Sigmoid colon (tissue), 7 donors: Measurements from ENCODE around the gene MAPRE2. TPM values are rescaled to one million over a fixed set of nuclear protein-coding genes. Genes with fewer than 3 reads are reported as not detected.

Experiments used
- DNase-seq: peaks from one replicate; pipeline ENCODE4 v3.0.0-alpha.2; 2019
- H3K27ac ChIP-seq, 4 donors: fragments of 200-600 bp; sonication (generic); one replicate each; pipeline ENCODE4 v1.5.1; 2016 to 2019; ENCODE audit warnings: mild to moderate bottlenecking in 1 of 4
- H3K27me3 ChIP-seq, 3 donors: fragments of 200-600 bp; sonication (generic); one replicate each; pipeline ENCODE4 v1.5.1; 2019; ENCODE audit warnings: mild to moderate bottlenecking in 1 of 3
- H3K36me3 ChIP-seq, 4 donors: fragments of 200-600 bp; sonication (generic); one replicate each; pipeline ENCODE4 v1.5.1; 2016 to 2019
- H3K4me1 ChIP-seq, 4 donors: fragments of 200-600 bp; sonication (generic); one replicate each; pipeline ENCODE4 v1.5.1; 2017 to 2019
- H3K4me3 ChIP-seq, 4 donors: fragments of 200-600 bp; sonication (generic); one replicate each; pipeline ENCODE4 v1.5.1; 2017 to 2019; ENCODE audit warnings: mild to moderate bottlenecking in 2 of 4, moderate library complexity in 1 of 4
- H3K9me3 ChIP-seq, 4 donors: fragments of 200-600 bp in 3 of 4; sonication (generic) in 3 of 4; one replicate each; pipeline versions ENCODE4 v1.5.1 to v1.6.1; 2013 to 2019
- EP300 ChIP-seq, 4 donors: sonication (generic); formaldehyde crosslinking; IDR thresholded peaks; one replicate each; pipeline ENCODE4 v1.6.1; 2017; ENCODE audit warnings: antibody characterized with exemption in 4 of 4
- POLR2A ChIP-seq, 2 donors: fragments of 450-650 bp; IDR thresholded peaks; one replicate each; pipeline ENCODE4 v1.6.1; 2016; ENCODE audit warnings: antibody characterized with exemption in 2 of 2, mild to moderate bottlenecking in 2 of 2, moderate library complexity in 2 of 2
- POLR2AphosphoS5 ChIP-seq, 4 donors: sonication (generic); formaldehyde crosslinking; IDR thresholded peaks; one replicate each; pipeline ENCODE4 v1.6.1; 2017; ENCODE audit warnings: antibody characterized with exemption in 4 of 4
- WGBS, 2 donors: extraction: QIAGEN DNeasy Blood & Tissue Kit; methylation state at CpG; one replicate each; pipeline ENCODE4 v1.1.7; 2013; 5-methylcytosine and 5-hydroxymethylcytosine counted together
- intact Hi-C: fragments of 100-400 bp; cut with DNase I; formaldehyde crosslinking; loops from one replicate; pipeline ENCODE4 v1.15.1; 2023
- polyA plus RNA-seq, 3 donors: library from polyadenylated mRNA; stranded (reverse); fragments of 200-250 nt; gene quantifications; one replicate each; pipeline ENCODE4 v1.2.3, GENCODE V29; 2013
- total RNA-seq, 4 donors: library from RNA; depleted of rRNA; stranded (reverse); fragments of >200 nt; gene quantifications; one replicate each; pipeline ENCODE4 v1.1.0, GENCODE V29; 2016
- TF ChIP-seq, protein P1 (sequence below), 4 experiments: fragments of 450-650 bp in 3 of 4; fragments of 200-600 bp in 1 of 4; IDR thresholded peaks; one replicate each; pipeline ENCODE4 v1.5.1; 2016 to 2019; ENCODE audit warnings: antibody characterized with exemption in 4 of 4, mild to moderate bottlenecking in 3 of 4, moderate library complexity in 2 of 4
- donor health status: healthy with polysubstance abuse.
- donor health status: Bipolar disorder and iron deficiency.
- donor health status: healthy.

MAPRE2 gene
- total and polyA plus RNA-seq, 7 donors = 14.0 to 31.6 (median 21.0) TPM

DNA sequence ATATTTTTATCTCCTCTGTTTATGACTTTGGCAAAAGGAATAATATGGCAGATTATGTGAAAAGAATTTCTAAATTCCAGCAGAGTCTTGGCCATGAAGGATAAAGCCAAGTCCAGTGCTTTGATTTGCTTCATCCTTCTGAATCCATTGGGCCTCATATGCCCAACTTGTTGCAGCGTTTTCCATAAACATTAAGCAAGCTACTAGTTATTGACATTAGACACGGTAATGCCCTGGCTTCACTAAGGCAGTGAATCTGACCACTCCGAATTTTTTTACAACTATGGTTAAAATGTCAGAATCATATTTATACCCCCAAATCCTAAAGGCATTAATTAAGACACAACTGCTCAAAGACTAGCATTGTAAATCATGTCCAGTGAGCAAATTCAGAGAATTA is 79.8 kb downstream of the MAPRE2 start:
- WGBS, 2 donors = 85 to 91% methylated on average over 3 of the region's 3 CpGs
- no peaks in the 10 kb centered on the region for H3K36me3 ChIP-seq
- no peak for TF ChIP-seq POLR2A (IDR thresholded peaks at IDR 0.05)
- no peak for TF ChIP-seq POLR2AphosphoS5 (IDR thresholded peaks at IDR 0.05)
- H3K27ac ChIP-seq = no peak overlapping the region
- no peaks in the 10 kb centered on the region for H3K27me3 ChIP-seq
- DNase-seq = no peak
- peaks cover 0 to 50% (median 39%) of the 10 kb centered on the region in 4 donors for H3K4me1 ChIP-seq
- no peak overlapping the region for H3K4me3 ChIP-seq
- intact Hi-C loops = no loop called here
- H3K9me3 ChIP-seq = no peaks in the 10 kb centered on the region

DNA sequence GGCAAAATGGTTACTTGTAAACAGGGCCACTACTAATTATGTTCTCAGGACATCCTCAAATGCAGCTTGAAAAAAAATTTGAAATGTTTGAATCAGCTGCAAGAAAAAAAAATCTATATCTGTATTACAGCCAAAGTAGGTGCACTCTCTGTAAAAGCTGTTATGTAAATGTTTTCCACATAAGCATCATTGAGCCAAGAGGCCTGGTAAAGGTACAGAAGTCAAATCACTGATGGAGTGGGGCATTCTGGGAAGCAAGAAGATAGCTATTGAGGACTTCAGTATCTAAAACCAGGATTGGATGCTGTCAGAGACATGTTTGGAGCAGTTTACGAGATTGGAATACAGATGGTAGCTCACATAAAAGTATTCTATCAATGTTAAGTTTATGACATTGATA is 80.3 kb downstream of the MAPRE2 start:
- H3K4me3 ChIP-seq = no peak overlapping the region

DNA sequence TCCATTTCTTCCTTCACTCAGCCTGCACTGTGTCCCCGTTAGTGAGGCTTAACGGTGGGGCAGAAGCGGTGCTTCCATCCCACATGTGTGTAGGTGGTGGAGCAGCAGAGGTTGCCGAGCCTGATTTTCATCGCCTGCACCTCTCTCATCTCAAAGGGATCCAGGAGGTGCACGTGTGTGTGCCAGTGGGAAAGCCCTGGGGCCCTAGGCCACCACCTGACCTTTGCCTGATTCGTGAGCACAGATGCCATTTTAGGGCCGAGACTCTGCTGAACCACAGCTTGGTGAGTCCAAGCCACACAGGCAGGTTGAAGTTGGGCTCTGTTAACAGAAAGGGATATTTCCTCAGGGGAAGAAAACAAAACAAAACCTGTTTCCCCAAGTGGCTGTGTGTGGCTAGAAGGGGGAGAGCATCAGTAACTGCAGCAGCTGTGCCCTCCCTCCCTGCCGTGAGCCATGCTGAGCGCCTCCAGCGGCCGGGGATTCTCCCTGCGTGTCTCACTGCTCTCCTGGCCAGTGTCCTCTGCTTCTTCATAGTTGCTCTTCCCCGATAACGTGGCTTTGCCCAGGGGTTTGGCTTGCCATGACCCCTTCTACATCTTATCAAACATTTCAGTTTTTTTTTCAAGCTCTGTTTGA is 81.5 kb downstream of the MAPRE2 start:
- H3K4me1 ChIP-seq = peaks cover 0 to 40% (median 31%) of the 10 kb centered on the region in 4 donors
- peaks cover 0 to 10% (median 2%) of the 10 kb centered on the region in 4 donors for H3K36me3 ChIP-seq
- TF ChIP-seq EP300 (IDR thresholded peaks at IDR 0.05) (no peak), POLR2A (IDR thresholded peaks at IDR 0.05) (no peak), POLR2AphosphoS5 (IDR thresholded peaks at IDR 0.05) (no peak)
- TF ChIP-seq, protein P1, sequence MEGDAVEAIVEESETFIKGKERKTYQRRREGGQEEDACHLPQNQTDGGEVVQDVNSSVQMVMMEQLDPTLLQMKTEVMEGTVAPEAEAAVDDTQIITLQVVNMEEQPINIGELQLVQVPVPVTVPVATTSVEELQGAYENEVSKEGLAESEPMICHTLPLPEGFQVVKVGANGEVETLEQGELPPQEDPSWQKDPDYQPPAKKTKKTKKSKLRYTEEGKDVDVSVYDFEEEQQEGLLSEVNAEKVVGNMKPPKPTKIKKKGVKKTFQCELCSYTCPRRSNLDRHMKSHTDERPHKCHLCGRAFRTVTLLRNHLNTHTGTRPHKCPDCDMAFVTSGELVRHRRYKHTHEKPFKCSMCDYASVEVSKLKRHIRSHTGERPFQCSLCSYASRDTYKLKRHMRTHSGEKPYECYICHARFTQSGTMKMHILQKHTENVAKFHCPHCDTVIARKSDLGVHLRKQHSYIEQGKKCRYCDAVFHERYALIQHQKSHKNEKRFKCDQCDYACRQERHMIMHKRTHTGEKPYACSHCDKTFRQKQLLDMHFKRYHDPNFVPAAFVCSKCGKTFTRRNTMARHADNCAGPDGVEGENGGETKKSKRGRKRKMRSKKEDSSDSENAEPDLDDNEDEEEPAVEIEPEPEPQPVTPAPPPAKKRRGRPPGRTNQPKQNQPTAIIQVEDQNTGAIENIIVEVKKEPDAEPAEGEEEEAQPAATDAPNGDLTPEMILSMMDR (IDR thresholded peaks at IDR 0.05) = no peak
- H3K27ac ChIP-seq = no peak overlapping the region
- WGBS, 2 donors = 71 to 94% methylated on average over 15 of the region's 15 CpGs
- H3K4me3 ChIP-seq = no peak overlapping the region
- intact Hi-C loops = no loop called here
- no peak for DNase-seq
- no peaks in the 10 kb centered on the region for H3K9me3 ChIP-seq
- H3K27me3 ChIP-seq = no peaks in the 10 kb centered on the region

More for the DNA sequence above, 80.3 kb downstream of the MAPRE2 start:
- TF ChIP-seq EP300 (IDR thresholded peaks at IDR 0.05) (no peak), POLR2AphosphoS5 (IDR thresholded peaks at IDR 0.05) (no peak), POLR2A (IDR thresholded peaks at IDR 0.05) (no peak)
- TF ChIP-seq, protein P1 (IDR thresholded peaks at IDR 0.05) = no peak
- intact Hi-C loops = no loop called here
- WGBS, 2 donors = 78 to 94% methylated on average over 1 of the region's 1 CpG
- Histone ChIP-seq H3K27ac (no peak overlapping the region), H3K27me3 (no peaks in the 10 kb centered on the region), H3K36me3 (no peaks in the 10 kb centered on the region), H3K9me3 (no peaks in the 10 kb centered on the region), H3K4me1 (peaks cover 0 to 50% (median 39%) of the 10 kb centered on the region in 4 donors)
- DNase-seq = no peak

DNA sequence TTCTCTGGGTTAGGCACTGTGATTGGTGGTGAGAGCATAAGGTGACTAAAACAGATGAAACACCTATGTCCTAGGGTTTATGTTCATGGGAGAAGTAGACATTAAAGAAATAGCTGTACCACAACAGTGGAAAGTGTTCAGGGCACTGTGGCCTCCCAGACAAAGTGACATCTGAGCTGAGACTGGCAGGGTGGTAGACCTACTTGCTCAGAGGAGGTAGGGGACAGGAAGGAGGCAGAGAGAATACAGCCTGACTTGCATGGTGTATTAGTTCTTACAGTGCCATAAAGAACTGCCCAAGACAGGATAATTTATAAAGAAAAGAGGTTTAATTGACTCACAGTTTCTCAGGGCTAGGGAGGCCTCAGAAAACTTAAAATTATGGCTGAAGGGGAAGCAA is 82.6 kb downstream of the MAPRE2 start:
- DNase-seq = no peak
- TF ChIP-seq, protein P1 (IDR thresholded peaks at IDR 0.05) = no peak
- TF ChIP-seq POLR2AphosphoS5 (IDR thresholded peaks at IDR 0.05) (no peak), POLR2A (IDR thresholded peaks at IDR 0.05) (no peak), EP300 (IDR thresholded peaks at IDR 0.05) (no peak)
- peaks cover 0 to 29% (median 20%) of the 10 kb centered on the region in 4 donors for H3K4me1 ChIP-seq
- no peaks in the 10 kb centered on the region for H3K27me3 ChIP-seq
- H3K27ac ChIP-seq = no peak overlapping the region
- intact Hi-C loops = no loop called here
- peaks cover 0 to 21% (median 2%) of the 10 kb centered on the region in 4 donors for H3K36me3 ChIP-seq
- H3K4me3 ChIP-seq = no peak overlapping the region
- H3K9me3 ChIP-seq = no peaks in the 10 kb centered on the region

DNA sequence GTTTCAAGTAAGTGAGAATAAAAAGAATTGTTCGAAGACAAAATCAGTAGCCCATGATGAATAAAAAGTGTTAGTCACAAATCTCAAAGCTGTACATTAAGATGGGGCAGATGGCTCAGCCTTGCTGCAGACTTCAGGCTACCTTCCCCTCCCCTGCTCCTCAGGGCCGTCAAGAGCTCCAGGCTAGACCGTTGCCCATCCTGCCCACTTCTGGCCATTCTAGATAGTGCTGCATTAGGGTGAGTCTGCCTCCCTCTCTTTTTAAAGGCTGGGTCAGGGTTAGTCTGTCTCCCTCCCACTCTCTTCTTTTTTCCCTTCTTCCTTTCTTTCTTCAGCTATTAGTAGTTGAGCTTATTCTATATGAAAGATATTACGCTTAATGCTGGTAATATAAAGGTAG is 86.0 kb downstream of the MAPRE2 start:
- Histone ChIP-seq H3K27me3 (no peaks in the 10 kb centered on the region), H3K36me3 (peaks cover 0 to 34% (median 5%) of the 10 kb centered on the region in 4 donors), H3K4me3 (no peak overlapping the region), H3K9me3 (no peaks in the 10 kb centered on the region), H3K27ac (no peak overlapping the region), H3K4me1 (no peaks in the 10 kb centered on the region)
- no peak for DNase-seq
- 80 to 82% methylated on average over 4 of the region's 4 CpGs for WGBS, 2 donors
- intact Hi-C loops = no loop called here
- TF ChIP-seq POLR2AphosphoS5 (IDR thresholded peaks at IDR 0.05) (no peak), EP300 (IDR thresholded peaks at IDR 0.05) (no peak), POLR2A (IDR thresholded peaks at IDR 0.05) (no peak)
- TF ChIP-seq, protein P1 (IDR thresholded peaks at IDR 0.05) = no peak
